Dendritic cell treated with granulocyte-macrophage colony-stimulating factor and Interleukin-4, amounts not matched to agents 40 ng/mL and 50 ng/mL, for 4 days (primary cell): ENCODE results near the gene BLOC1S6.
A peak's percentile ranks its signal among the peaks of the same experiment; 100 is the strongest.

ENCODE experiments used
- H3K27ac Mint-ChIP-seq: one replicate; pipeline ENCODE4 v1.8.0; 2022; ENCODE audit warnings: mild to moderate bottlenecking, mixed read lengths
- H3K27me3 Mint-ChIP-seq: one replicate; pipeline ENCODE4 v1.8.0; 2022; ENCODE audit warnings: mild to moderate bottlenecking, mixed read lengths
- H3K36me3 Mint-ChIP-seq: one replicate; pipeline ENCODE4 v1.8.0; 2022; ENCODE audit warnings: low read depth, mixed read lengths
- H3K4me1 Mint-ChIP-seq: one replicate; pipeline ENCODE4 v1.8.0; 2022; ENCODE audit warnings: low read depth, mixed read lengths
- H3K4me3 Mint-ChIP-seq: one replicate; pipeline ENCODE4 v1.8.0; 2022; ENCODE audit warnings: mild to moderate bottlenecking, moderate library complexity, mixed read lengths
- H3K9me3 Mint-ChIP-seq: one replicate; pipeline ENCODE4 v1.8.0; 2022; ENCODE audit warnings: mixed read lengths
- intact Hi-C: fragments of 100-400 bp; cut with micrococcal nuclease; formaldehyde crosslinking; loops from one replicate; pipeline ENCODE4 v1.15.0; 2022

BLOC1S6 gene

GRCh38 chr15:45654749-45655148 lies 67.6 kb downstream of the BLOC1S6 start:
- Mint-ChIP-seq H3K4me1 (peaks cover 74% of the 10 kb centered on the region), H3K27ac (peak overlapping the region; percentile 81), H3K9me3 (peaks cover 8% of the 10 kb centered on the region), H3K27me3 (no peaks in the 10 kb centered on the region), H3K4me3 (no peak overlapping the region), H3K36me3 (peaks cover 51% of the 10 kb centered on the region)
- intact Hi-C loops = loop anchor here (2.0 kb wide), 1 partner anchor 14 kb away; no protein-coding TSS in a partner anchor

- no peaks in the 10 kb centered on the region for H3K9me3 Mint-ChIP-seq
- intact Hi-C loops = no loop called here
- no peak overlapping the region for H3K4me3 Mint-ChIP-seq
- no peak overlapping the region for H3K27ac Mint-ChIP-seq
- peaks cover 68% of the 10 kb centered on the region for H3K4me1 Mint-ChIP-seq
- H3K27me3 Mint-ChIP-seq = no peaks in the 10 kb centered on the region
- peaks cover 53% of the 10 kb centered on the region for H3K36me3 Mint-ChIP-seq
Measured at GRCh38 chr15:45657254-45657653, 70.1 kb downstream of the BLOC1S6 start.

GRCh38 chr15:45657764-45658545 lies 70.8 kb downstream of the BLOC1S6 start:
- H3K27me3 Mint-ChIP-seq = no peaks in the 10 kb centered on the region
- peaks cover 61% of the 10 kb centered on the region for H3K4me1 Mint-ChIP-seq
- H3K9me3 Mint-ChIP-seq = no peaks in the 10 kb centered on the region
- intact Hi-C loops = no loop called here
- H3K27ac Mint-ChIP-seq = no peak overlapping the region
- no peak overlapping the region for H3K4me3 Mint-ChIP-seq
- H3K36me3 Mint-ChIP-seq = peaks cover 53% of the 10 kb centered on the region
